Tibial nerve (tissue), 4 donors: ENCODE data around the gene RIPK3. TPM values are rescaled to one million over a fixed set of nuclear protein-coding genes. Genes with fewer than 3 reads are reported as not detected.
"Not testable (repeated sequence)": the region's sequence is repeated elsewhere in the genome, so short reads cannot be mapped to it uniquely, and the experiment has no call there.

Source experiments
- DNase-seq, 2 donors: peaks; one replicate each; pipeline ENCODE4 v3.0.0-alpha.2; 2019; ENCODE audit warnings: low spot score in 2 of 2
- H3K27ac ChIP-seq, 4 donors: fragments of 200-600 bp; sonication (generic) in 3 of 4; one replicate each; pipeline ENCODE4 v1.5.1; 2017 to 2019; ENCODE audit warnings: mild to moderate bottlenecking in 1 of 4
- H3K27me3 ChIP-seq, 2 donors: fragments of 200-600 bp; sonication (generic) in 1 of 2; one replicate each; pipeline versions ENCODE4 v1.5.1 to v1.6.0; 2017 to 2019
- H3K36me3 ChIP-seq, 3 donors: fragments of 200-600 bp; sonication (generic); one replicate each; pipeline ENCODE4 v1.5.1; 2018 to 2019
- H3K4me1 ChIP-seq, 4 donors: fragments of 200-600 bp; sonication (generic) in 3 of 4; one replicate each; pipeline ENCODE4 v1.5.1; 2017 to 2019
- H3K4me3 ChIP-seq, 4 donors: fragments of 200-600 bp; sonication (generic) in 3 of 4; one replicate each; pipeline ENCODE4 v1.5.1; 2017 to 2019; ENCODE audit warnings: mild to moderate bottlenecking in 1 of 4, moderate library complexity in 1 of 4
- H3K9me3 ChIP-seq, 4 donors: fragments of 200-600 bp; sonication (generic) in 3 of 4; one replicate each; pipeline ENCODE4 v1.5.1; 2017 to 2019
- CTCF ChIP-seq, 5 experiments: fragments of 200-600 bp in 3 of 5; fragments of 450-650 bp in 2 of 5; sonication (generic) in 3 of 5; IDR thresholded peaks; one replicate each; pipeline ENCODE4 v1.5.1; 2016 to 2019; ENCODE audit warnings: antibody characterized with exemption in 5 of 5, mild to moderate bottlenecking in 3 of 5, moderate library complexity in 2 of 5
- EP300 ChIP-seq, 2 donors: sonication (generic); formaldehyde crosslinking; IDR thresholded peaks; one replicate each; pipeline ENCODE4 v1.6.1; 2017; ENCODE audit warnings: antibody characterized with exemption in 2 of 2, mild to moderate bottlenecking in 1 of 2
- POLR2A ChIP-seq, 2 donors: fragments of 450-650 bp; IDR thresholded peaks; one replicate each; pipeline ENCODE4 v1.6.1; 2017; ENCODE audit warnings: antibody characterized with exemption in 2 of 2, mild to moderate bottlenecking in 2 of 2, moderate library complexity in 2 of 2
- WGBS, 2 donors: methylation state at CpG; one replicate each; pipeline ENCODE4 v1.1.5; 2018; 5-methylcytosine and 5-hydroxymethylcytosine counted together
- total RNA-seq, 4 donors: library from RNA; depleted of rRNA; stranded (reverse); fragments of >200 nt; gene quantifications; one replicate each; pipeline ENCODE4 v1.1.0, GENCODE V29; 2016

The RIPK3 gene
- total RNA-seq, result 1 to 10 TPM; 4.0 to 9.6 (median 9.0) TPM

GRCh38 chr14:24339284-24340151, at the start of gene RIPK3:
Gene RIPK3, minus strand, starts transcription at chr14:24339991. Its CDS starts 165 bp downstream, at chr14:24339826.
- 14 to 22% methylated on average over 32 to 45 of the region's 51 CpGs for WGBS, 2 donors
- Histone ChIP-seq H3K36me3 (no peaks in the 10 kb centered on the region), H3K27ac (peak within 1 kb of the TSS in 2 of 4 donors; percentile 53 to 62), H3K9me3 (no peaks in the 10 kb centered on the region), H3K4me3 (peak within 1 kb of the TSS; percentile 21 to 51 (median 37)), H3K4me1 (peaks cover 0 to 28% (median 8%) of the 10 kb centered on the region in 4 donors), H3K27me3 (peaks cover 0 to 68% of the 10 kb centered on the region in 2 donors)
- no peak for DNase-seq
- no peak for TF ChIP-seq POLR2A (IDR thresholded peaks at IDR 0.05)
- TF ChIP-seq CTCF (IDR thresholded peaks at IDR 0.05), result no peak
- TF ChIP-seq EP300 (IDR thresholded peaks at IDR 0.05), result no peak

- peaks cover 0 to 11% (median 0%) of the 10 kb centered on the region in 4 donors for H3K4me1 ChIP-seq
- TF ChIP-seq CTCF (IDR thresholded peaks at IDR 0.05), result no peak
- no peak for TF ChIP-seq EP300 (IDR thresholded peaks at IDR 0.05)
- no peak for TF ChIP-seq POLR2A (IDR thresholded peaks at IDR 0.05)
- H3K27ac ChIP-seq, result no peak overlapping the region
- no peak overlapping the region for H3K4me3 ChIP-seq
- H3K9me3 ChIP-seq, result no peaks in the 10 kb centered on the region
- no peaks in the 10 kb centered on the region for H3K36me3 ChIP-seq
- whole genome bisulfite sequencing, 2 donors, result 45 to 46% methylated on average over 11 of the region's 11 CpGs
- no peaks in the 10 kb centered on the region for H3K27me3 ChIP-seq
- DNase-seq, result no peak
Observed at GRCh38 chr14:24389226-24389848, 49.5 kb upstream of the RIPK3 start.

GRCh38 chr14:24388474-24389179, 48.8 kb upstream of the RIPK3 start:
- H3K27ac ChIP-seq, result no peak overlapping the region
- H3K4me1 ChIP-seq, result peaks cover 0 to 11% (median 0%) of the 10 kb centered on the region in 4 donors
- no peak for DNase-seq
- H3K36me3 ChIP-seq, result no peaks in the 10 kb centered on the region
- TF ChIP-seq POLR2A (IDR thresholded peaks at IDR 0.05) (no peak), CTCF (IDR thresholded peaks at IDR 0.05) (no peak), EP300 (IDR thresholded peaks at IDR 0.05) (no peak)
- no peaks in the 10 kb centered on the region for H3K27me3 ChIP-seq
- H3K9me3 ChIP-seq, result no peaks in the 10 kb centered on the region
- 50 to 62% methylated on average over 2 of the region's 2 CpGs for WGBS, 2 donors
- H3K4me3 ChIP-seq, result no peak overlapping the region

- DNase-seq, H3K27ac ChIP-seq: not testable (repeated sequence)
- 78 to 82% methylated on average over 5 of the region's 5 CpGs for WGBS, 2 donors
Observed at GRCh38 chr14:24387579-24387978, 47.8 kb upstream of the RIPK3 start.

GRCh38 chr14:24387009-24387345, 47.2 kb upstream of the RIPK3 start:
- Histone ChIP-seq H3K4me1 (peaks cover 0 to 8% (median 0%) of the 10 kb centered on the region in 4 donors), H3K36me3 (no peaks in the 10 kb centered on the region), H3K27me3 (no peaks in the 10 kb centered on the region), H3K9me3 (no peaks in the 10 kb centered on the region), H3K27ac (no peak overlapping the region), H3K4me3 (no peak overlapping the region)
- TF ChIP-seq EP300 (IDR thresholded peaks at IDR 0.05), result no peak
- no peak for TF ChIP-seq POLR2A (IDR thresholded peaks at IDR 0.05)
- TF ChIP-seq CTCF (IDR thresholded peaks at IDR 0.05), result no peak
- WGBS, 2 donors, result 74 to 76% methylated on average over 2 of the region's 2 CpGs
- DNase-seq, result no peak

More at GRCh38 chr14:24387579-24387978, 47.8 kb upstream of the RIPK3 start:
- H3K4me1 ChIP-seq, result peaks cover 0 to 11% (median 0%) of the 10 kb centered on the region in 4 donors
- not testable (repeated sequence) for H3K4me3 ChIP-seq, H3K27me3 ChIP-seq, H3K36me3 ChIP-seq, H3K9me3 ChIP-seq
